C4-2B (cell line): ENCODE results near the gene CLCA2.

Source experiments
- H3K27ac ChIP-seq: fragments of 450-650 bp; 2 replicates; pipeline ENCODE4 v1.5.1; 2017
- ZFX ChIP-seq: fragments of 450-650 bp; IDR thresholded peaks from 2 replicates; pipeline ENCODE4 v1.6.1; 2017
- TF ChIP-seq, protein P1 (sequence below): fragments of 450-650 bp; conservative IDR thresholded peaks from 2 replicates; pipeline ENCODE4 v1.5.1; 2017; ENCODE audit warnings: mild to moderate bottlenecking

Gene CLCA2

DNA sequence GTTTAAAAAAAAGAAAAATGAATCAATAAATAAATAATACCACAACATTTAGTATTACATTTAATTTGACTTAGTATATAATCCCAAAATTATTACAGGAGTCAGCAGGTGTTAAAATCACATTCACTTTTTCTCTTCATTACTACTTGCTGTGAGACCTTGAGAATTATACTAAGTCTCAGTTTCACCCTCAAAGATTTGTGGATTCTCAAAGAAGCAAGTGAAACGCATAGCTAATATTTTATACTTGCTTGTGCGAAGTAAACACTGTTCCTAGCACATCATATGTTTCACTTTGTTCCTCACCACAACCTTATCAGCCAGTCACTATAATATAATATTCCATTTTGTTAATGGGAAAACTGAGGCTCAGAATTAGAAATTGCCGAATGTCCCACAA, 48.8 kb downstream of the CLCA2 start:
- no peak for TF ChIP-seq ZFX
- TF ChIP-seq, protein P1, sequence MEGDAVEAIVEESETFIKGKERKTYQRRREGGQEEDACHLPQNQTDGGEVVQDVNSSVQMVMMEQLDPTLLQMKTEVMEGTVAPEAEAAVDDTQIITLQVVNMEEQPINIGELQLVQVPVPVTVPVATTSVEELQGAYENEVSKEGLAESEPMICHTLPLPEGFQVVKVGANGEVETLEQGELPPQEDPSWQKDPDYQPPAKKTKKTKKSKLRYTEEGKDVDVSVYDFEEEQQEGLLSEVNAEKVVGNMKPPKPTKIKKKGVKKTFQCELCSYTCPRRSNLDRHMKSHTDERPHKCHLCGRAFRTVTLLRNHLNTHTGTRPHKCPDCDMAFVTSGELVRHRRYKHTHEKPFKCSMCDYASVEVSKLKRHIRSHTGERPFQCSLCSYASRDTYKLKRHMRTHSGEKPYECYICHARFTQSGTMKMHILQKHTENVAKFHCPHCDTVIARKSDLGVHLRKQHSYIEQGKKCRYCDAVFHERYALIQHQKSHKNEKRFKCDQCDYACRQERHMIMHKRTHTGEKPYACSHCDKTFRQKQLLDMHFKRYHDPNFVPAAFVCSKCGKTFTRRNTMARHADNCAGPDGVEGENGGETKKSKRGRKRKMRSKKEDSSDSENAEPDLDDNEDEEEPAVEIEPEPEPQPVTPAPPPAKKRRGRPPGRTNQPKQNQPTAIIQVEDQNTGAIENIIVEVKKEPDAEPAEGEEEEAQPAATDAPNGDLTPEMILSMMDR = no peak
- no peak overlapping the region for H3K27ac ChIP-seq

DNA sequence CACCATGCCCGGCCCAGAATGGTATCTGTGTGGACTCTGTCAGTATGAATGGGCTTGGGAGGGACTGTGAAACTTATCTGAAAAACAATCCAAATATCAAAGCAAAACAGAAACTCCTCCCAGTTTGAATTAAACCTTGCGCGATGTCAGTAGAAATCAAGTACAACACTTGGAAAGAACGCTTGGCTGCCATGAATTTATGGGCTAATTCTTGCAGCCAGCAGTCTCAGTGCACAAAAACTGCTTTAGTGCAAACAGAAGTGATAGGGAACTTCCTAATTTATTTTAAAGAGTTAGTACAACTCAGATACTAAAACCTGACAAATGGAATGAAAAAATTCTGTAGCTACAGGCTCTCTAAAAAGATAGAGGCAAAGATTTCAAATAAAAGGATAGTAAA, 53.3 kb downstream of the CLCA2 start:
- no peak overlapping the region for H3K27ac ChIP-seq
- TF ChIP-seq, protein P1 = no peak
- TF ChIP-seq ZFX = no peak

DNA sequence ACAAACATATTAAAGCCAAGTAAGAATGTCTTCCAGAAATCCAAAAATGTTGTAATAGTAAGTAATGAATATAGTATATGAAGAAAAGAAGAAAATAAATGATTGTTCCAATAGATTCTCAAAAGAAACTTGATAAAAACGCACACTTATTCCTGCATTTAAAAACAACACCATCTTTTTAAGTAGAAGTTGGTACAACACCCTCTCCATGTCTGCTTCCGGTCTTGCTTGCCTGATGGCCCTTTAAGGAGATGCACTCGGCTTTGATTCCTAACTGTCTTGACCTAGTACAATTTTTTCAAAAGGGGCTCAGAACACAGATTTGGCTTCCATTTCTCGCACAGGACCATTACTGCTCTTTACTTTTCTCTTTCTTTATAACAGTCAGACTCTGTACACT, 53.7 kb downstream of the CLCA2 start:
- no peak for TF ChIP-seq ZFX
- TF ChIP-seq, protein P1 = no peak
- no peak overlapping the region for H3K27ac ChIP-seq

GRCh38 chr1:86478416-86479156, 54.6 kb downstream of the CLCA2 start:
- no peak for TF ChIP-seq ZFX
- TF ChIP-seq, protein P1 = no peak
- no peak overlapping the region for H3K27ac ChIP-seq

DNA sequence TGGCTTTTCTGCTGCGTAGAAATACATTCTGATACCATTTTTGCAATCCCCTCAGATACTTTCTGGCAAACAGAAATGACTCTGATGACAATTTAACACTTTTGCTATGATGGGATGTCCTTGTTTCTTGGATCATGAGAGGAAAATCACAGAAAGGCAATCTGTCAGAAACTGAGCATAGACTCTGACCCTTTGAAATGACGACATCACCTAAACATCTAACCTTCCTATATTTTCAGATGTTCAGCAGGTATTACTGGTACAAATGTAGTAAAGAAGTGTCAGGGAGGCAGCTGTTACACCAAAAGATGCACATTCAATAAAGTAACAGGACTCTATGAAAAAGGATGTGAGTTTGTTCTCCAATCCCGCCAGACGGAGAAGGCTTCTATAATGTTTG, 58.0 kb downstream of the CLCA2 start:
- H3K27ac ChIP-seq = no peak overlapping the region
- no peak for TF ChIP-seq ZFX

GRCh38 chr1:86487131-86487810, 63.3 kb downstream of the CLCA2 start:
- TF ChIP-seq ZFX = no peak
- TF ChIP-seq, protein P1 = no peak
- H3K27ac ChIP-seq = no peak overlapping the region

- TF ChIP-seq, protein P1 = no peak
- no peak for TF ChIP-seq ZFX
- H3K27ac ChIP-seq = no peak overlapping the region
These were observed 63.8 kb downstream of the CLCA2 start for GRCh38 chr1:86487811-86488141.

GRCh38 chr1:86489242-86489878, 65.4 kb downstream of the CLCA2 start:
- no peak for TF ChIP-seq ZFX
- TF ChIP-seq, protein P1 = no peak
- H3K27ac ChIP-seq = no peak overlapping the region
